H4 (cell line): ENCODE results near the gene KCNAB1. TPM values are rescaled to one million over a fixed set of nuclear protein-coding genes. Genes with fewer than 3 reads are reported as not detected.

ENCODE experiments used
- DNase-seq: peaks from one replicate; pipeline ENCODE4 v3.0.0-alpha.2; 2015; ENCODE audit warnings: low spot score
- total RNA-seq: library from RNA; depleted of rRNA; stranded (reverse); fragments of >200 nt; shearing (Covaris generic); gene quantifications from 2 replicates; pipeline ENCODE4 v1.2.3, GENCODE V29; 2014

Gene KCNAB1
- total RNA-seq, 1 experiment from 2014 or later = 0.33 TPM

DNA sequence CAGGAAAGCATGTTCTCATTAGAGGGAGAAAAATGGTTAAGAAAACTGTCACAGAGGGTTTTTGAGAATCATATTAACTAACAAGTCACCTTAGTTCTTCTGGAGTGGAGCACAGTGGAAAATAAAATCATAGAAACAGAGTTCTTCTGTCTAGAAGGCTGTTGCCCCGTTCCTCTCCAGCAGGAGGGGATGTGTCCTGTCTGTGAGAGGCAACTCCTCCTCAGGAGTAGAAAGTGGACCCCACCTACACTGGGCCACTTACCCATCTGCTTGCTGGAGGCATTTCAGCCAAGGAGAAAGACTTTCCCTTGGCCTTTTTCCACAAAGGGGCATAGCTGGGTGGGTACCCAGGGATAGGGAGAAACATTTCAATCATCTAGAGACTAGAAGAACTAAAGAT lies 327.9 kb downstream of the KCNAB1 start:
- DNase-seq = peak; percentile 46

DNA sequence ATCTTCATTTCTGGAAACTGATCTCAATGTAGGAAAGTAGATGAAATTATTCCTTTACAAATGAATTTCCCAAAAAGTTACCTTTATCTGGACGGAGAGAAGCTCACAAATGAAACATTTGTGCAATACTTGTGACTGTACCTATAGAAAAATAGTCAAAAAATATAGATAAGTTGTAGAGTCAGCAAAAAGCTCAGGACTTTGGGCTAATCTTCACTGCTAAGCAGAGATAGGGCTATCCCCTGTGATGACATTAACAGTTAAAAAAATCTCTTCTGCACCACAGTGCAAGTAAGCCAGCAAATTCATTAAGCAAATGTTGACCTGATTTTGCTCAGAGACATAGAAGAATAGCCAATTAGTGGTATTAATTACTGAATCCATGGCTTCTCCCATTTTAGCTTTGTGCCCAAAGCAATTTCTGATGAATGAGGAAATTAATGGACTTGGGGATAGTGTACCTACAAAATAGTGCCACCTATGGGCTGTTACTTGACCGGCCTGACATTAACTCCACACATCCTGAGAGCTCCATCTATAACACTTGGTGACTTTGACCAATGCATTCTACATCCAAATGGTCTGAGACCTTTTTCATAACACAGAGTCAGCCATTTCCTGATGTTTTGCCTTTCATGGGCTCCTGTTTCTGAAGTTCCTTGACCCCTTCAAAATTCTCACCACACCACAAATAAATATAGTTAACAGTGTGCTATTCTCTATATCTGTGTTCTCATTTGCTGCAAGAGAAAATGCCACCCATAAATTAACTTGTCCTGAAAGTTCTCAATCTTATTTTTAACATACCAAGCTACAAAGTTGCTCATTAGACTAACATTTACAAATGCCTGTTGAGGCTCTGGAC lies 329.6 kb downstream of the KCNAB1 start:
- DNase-seq = peak; percentile 40

DNA sequence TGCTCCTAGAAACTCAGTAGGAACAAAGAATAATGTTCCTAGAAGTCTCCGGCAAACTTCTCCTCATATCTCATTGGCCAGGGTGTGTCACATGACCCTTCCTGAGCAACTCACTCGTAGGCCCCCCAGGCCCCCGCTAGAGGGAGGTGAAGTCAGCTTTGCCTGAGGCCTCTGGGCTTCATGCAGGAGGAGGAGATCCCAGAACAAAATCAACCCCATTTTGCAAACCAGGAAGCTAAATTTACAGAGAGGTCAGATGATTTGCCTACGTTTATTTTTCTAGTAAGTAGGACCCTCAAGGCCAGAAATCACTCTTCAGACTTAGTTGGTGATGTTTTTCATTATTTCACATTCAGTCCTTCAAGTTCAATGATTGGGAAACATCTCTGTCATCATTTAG lies 335.5 kb downstream of the KCNAB1 start:
- no peak for DNase-seq

DNA sequence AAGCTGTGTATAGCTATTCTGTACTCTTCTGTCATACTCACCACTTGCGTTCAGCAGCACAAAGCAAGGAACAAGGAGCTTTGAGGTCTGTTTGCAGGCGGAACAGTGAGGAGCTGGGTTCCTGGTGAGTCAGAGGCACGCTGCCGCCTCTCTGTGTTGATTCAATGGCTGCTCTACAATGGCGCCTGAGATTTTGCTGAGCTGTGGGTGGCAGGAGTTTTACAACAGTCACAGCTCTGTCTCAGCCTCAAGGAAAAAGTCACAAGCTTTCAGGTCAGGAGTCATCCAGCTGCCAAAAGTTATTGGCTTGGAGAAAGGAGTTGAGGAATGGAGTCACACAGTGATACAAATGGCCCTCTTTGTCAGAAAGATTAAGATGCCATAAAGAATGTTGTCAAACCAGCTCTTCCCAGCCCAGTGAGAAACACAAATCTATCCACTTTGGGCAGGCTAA lies 336.4 kb downstream of the KCNAB1 start:
- peak; percentile 66 for DNase-seq

DNA sequence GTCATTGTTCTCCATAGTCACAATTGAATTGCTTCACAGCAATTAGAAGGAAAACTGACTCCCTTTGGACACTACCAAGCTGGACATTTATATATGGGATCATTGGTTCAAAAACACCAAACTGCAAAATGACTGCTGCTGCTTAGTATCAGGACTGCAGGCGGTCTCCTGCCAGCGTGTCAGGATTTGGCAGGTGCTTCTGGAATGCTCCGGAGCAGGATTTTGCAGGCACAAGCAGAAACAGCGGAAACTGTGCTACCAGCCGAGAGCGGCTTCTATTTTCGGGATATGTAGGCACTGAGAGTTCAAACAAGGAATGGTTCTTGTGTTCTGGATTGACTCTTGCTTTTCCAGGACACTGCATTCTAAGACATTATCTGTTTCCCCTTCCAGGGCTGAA lies 339.1 kb downstream of the KCNAB1 start:
- DNase-seq = no peak

DNA sequence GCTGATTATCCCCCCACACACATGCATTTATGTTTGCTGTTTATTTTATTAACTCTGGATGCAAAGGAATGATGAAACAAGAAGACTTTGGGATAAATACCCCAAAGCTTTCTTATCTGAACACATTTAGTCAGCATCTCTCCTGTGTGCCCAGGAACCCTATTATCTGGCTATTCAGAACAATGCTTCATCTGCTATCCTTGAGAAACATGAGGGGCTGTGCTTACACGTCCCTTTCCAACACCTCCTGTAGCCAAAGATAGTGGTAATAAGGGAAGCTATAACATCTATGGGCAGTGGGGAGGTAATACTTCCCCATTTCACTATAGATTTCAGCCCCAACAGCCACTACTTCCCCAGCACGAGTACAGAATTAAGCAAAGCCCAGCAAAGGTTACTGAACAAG lies 339.8 kb downstream of the KCNAB1 start:
- DNase-seq = no peak

DNA sequence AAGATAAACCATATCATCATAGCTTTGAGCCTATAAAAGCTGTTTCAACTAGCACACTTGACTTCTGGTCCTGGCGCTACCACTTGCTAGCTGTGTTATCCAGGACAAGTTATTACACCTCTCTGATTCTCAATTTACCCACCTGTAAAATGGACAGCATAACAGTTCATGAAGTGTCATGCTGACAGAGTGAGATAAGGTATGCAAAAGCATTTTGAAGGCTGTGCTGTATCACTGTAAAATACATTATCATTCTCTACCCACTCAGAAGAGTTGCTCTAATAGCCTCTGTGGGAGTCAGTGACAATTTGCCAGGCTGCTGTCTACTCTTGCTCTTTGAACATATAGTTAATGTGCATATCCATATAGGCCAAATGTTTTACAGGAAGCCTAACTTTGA lies 341.5 kb downstream of the KCNAB1 start:
- DNase-seq = no peak

DNA sequence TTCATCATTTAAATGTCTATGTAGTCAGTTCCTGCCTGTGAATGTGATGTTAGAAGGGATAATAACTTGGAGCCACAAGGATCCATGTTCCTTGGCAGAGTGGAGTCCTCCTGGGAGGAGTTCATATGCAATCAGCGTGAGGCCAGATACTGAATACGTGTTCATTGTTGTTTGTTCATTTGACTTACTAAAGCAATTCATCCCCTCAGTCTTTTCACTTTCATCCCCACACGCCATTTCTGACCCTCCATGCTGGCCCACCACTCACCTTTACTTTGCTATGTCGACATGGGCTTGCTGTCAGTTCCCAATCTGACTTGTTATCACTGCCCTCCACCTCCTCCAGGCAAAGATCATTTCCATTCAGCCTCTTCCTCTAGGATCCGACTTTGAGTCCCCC lies 342.7 kb downstream of the KCNAB1 start:
- DNase-seq = no peak

DNA sequence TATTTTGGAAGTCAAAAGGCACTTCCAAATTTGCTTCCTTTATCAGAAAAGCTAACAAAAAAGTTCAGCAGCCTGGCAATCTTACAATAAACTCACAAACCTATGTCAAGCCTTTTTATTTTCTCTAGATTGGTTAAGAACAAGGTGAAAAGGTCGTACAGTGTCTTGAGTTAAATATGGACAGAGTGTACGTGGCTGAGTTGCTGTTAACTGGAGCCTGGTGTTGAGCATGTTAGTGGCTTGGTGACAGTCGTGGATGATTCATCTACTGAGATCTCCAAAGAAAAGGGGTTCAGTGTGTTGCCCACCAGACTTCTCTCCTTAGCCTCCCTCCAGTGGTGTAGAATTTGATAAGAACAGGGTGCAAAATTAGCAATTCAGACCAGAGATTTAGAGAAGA lies 344.8 kb downstream of the KCNAB1 start:
- no peak for DNase-seq

DNA sequence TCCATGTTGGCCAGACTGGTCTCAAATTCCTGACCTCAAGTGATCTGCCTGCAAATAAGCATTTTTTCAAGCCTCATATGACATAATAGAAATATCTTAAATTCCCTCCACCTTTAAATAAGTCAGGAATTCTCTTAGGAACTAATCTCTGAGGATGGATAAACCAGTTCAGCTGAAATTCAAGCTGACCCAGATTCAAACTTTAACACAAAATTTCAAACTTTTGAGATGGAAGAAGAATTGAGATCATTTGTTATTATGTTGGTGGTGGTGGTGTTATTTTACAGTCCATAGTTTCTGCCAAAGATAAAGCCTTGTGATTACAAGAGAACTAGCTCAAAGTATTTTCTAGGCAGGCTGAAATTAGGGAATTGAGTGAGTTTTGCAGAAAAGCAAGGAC lies 349.1 kb downstream of the KCNAB1 start:
- DNase-seq = no peak

DNA sequence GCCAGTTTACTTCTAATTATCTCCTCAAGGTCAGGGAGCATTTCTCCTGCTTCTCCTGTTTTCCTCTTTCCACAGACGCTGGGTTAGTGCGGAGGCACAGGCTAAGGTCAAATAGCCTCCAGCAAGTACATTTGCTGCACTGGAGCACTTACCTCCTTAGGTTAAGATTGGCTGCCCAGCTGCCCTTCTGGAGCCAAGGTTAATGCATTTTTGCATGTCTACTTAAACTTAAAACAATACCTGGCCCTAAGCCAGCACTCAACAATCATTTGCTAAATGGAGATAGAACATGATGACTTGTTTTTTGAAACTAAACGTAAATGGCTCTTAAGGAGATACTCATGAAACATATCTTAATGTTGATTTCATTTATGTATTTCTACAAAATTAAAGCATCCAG lies 351.1 kb downstream of the KCNAB1 start:
- DNase-seq = no peak

DNA sequence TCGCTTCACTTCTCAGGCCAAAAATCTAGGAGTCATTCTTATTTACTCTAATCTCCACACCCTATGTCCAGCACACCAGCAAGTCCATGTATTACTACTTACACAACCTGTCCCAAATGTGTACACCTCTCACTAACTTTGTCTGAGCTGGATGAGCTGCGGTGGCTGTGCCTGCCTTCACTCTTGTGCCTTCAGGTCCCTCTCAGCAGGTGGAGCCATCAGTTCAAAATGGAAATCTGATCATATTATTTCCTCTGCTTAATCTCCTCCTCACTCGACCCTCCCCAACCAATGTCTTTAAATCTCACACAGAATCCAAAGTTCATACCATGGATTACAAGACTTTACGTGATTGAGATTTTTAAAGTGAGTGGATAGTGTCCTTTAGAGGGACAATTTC lies 351.8 kb downstream of the KCNAB1 start:
- DNase-seq = no peak

DNA sequence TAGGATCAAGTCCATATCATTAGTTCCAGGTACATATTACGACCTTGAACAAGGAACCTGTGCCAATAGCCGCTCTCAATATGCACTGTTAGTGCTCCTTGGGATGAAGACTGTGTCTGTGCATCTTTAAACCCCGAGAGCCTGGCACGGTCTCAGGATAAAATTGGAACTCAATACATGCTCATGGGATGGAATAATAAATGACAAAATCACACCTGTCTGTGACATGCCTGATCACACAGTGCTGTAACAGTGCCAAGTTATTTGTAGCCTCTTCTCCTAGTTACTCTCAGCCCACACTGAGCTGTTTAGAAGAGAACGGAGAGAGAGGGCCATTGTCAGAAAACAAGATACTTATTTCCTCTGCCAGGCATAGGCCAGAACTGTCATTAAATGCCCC lies 352.3 kb downstream of the KCNAB1 start:
- no peak for DNase-seq

DNA sequence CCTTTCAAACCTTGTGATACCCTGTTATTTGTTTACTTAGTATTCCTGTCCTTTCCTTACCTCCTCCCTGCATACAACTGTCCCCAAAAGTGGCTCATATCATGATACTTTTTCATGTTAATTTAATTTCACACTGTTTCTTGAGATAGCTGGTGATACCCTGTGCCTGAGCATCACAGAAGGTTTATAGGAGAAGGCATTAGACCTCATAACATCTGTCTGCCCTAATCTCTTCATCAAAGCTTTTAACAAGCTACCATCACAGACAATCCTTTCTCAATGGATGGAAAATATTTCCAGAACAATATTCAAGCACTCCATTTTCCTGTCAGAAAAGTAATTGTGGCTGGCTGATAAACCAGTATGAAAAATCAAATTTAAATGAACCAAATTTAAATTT lies 353.0 kb downstream of the KCNAB1 start:
- no peak for DNase-seq

DNA sequence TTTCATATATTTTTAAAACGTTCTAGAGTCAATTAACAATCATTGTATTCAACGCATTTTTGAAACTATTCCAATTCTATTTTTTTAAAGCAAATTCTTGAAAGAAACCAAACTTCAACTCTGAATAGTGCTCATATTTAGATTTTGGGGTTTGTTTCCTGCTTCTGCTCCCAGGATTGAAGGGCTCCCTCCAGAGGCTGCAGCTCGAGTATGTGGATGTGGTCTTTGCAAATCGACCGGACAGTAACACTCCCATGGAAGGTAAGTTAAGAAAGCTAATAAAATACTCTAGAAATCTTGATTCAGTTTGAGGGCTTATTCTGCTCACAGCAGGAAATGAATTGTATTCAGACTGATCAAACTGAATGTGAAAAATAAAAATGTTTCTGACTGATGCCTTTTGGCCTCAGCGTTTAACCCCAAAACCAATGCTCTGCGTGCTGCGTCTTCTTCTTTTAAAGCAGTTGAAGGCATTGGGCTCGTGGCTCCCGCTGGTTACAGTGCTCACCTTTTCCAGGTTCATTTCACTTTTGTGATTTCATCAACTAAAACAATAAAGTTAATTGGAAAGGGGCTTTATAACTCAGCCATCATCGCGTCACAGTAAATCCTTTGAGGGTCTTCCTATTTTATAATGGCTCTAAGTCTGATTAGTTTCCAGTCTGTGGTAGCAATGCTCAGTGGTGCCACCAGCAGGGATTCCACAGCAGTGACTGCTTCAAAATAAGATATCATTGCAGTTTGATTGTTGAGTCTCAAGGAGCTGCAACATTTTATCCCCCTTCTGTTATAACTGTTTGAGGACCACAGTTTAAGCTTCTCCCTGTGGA lies 354.4 kb downstream of the KCNAB1 start:
- DNase-seq = no peak

DNA sequence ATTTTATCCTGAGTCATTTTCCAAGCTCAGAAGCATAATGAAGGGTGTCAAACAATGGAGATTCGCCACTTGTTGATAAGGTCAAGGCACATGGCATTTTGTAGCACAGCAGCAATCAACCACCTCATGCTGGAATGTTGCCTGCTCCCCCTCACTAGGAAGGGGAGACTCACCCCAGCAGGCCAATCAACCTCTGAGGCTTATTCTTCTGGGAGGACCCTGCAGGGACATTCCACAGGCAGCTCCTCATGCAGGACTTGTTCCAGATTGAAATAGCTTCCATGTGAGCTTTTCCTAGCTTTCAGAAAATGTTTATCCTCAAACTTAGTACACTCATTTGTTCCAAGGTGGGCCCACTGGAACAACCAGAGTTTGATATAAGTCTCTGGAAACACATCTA lies 356.9 kb downstream of the KCNAB1 start:
- DNase-seq = no peak

DNA sequence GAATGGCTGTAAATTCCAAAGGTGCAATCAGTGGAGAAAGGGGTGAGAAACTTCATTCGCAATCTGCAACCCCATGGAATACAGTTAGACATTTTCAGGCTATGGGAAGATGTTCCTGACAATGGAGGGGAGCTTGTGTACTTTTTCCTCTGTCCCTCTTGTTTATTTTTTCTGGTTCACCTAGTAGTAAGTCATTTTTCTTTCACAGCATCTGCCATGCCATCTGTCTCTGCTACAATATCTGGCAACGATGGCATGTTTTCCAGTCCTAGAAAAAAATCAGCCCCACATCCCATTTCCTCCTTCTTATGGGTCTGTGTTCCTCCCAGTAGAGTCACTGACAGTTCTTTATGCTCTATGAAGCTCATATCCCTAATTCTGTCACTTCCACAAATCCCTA lies 358.5 kb downstream of the KCNAB1 start:
- no peak for DNase-seq

DNA sequence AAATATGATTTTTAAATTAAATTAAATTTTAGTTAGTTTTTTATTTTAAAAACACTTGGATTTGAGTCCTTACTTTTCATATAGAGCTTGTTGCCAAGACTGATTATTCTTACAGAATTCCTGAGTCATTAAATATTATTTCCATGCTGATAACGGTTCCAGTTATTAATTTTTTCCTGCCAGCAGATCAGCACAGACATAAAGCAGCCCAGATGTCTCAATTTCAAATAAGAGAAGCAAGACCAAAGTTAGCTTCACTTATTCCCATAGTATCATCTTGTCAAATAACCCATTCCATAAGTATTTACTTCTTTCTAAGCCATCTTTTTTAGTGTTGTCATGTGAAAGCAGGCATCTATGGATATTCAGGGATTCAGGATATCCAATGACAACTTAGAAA lies 359.2 kb downstream of the KCNAB1 start:
- no peak for DNase-seq

DNA sequence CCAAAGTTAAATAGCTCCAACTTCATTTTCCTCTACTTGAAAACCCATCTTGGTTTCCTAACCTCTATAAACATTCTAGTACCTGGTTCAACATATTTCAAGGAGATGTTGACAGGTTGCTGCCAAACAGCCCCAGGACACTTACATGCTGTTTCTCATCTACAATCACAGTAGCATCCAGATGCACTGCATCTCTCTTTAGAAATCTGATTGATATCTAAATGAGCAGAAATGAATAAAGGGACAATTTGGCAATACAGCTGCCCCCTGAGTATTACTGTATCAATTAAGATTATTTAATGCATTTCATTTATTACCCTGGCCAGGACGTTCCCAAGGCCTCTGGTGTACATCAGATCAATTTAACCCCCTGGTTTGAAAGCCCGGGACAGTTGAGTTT lies 360.6 kb downstream of the KCNAB1 start:
- no peak for DNase-seq

DNA sequence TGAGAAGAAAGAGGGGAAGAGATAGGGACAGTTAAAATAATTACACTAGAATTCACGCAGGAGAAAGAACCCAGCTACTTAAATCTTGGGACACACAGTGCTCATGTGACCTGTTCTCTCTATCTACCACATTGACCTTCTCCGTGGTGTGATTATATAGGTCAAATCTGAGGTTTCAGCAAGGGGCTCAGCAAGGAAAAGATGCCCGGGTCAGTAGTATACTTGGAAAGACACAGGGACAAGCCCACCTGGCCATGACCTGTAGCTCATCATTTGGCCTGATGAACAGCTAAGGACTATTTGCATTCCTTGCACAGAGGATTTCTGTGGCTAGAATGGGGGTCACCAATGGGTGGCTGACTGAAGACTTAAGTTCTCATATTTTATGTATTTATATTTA lies 362.6 kb downstream of the KCNAB1 start:
- DNase-seq = no peak

DNA sequence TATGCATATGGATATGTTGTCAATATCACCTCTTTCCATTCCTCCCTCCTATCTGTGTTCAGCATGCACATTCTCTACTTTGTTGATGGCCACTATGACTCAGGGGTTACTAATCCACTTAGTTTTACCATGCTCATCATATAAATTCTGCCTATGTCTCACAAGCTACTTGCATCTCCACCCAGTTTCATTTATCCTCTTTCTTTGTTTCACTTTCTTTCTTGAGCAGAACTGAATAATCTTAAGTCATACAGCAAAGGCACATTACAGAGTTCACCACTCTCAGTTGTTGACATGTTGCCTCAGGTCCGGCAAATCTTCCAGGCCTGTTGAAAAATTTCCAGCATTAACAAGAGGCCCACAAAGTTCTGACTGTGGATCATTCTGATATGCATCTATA lies 363.0 kb downstream of the KCNAB1 start:
- peak; percentile 86 for DNase-seq

DNA sequence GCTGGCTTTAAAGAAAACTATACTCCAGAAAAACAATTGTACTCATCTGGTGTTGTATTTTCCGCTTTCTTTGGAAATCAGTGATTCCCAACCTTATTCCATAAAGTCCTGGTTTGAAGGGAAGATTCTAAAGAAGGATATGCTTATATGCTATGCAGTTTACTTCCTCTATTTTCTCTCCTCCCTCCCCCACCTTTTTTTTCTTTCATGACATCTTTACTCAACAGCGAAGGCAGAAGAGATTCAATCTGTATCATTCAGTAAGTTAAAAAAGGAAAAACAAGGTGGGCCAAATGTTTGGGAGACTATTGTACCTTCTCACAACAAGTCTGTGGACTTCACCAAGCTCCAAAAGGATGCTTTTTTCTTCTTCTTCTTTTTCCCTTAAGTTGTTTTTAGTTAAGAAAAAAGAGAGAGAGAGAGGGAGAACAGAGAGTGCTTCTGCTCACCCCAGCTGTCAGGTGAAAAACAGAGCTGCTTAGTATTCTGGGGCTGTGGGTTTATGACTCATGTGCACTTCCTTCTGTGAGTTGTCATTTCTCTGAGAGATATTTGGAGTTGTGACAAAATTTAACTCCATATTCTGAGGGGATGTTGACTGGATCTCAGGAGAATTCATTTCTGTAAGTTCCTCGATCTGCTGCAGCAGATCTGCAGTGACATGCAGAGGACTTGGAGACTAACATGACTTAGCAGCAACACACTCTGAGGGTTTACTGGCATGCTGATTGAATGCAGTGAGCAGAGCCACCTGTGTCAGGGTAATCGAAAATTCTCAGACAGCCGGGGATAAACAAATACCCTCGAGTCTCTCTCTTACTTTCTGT lies 363.8 kb downstream of the KCNAB1 start:
- peak; percentile 67 for DNase-seq
